Superior temporal gyrus (tissue), 1 donor: ENCODE data around the gene NEK11.
A peak's percentile ranks its signal among the peaks of the same experiment; 100 is the strongest.

Experiments
- DNase-seq: peaks from one replicate; pipeline ENCODE4 v3.0.0-alpha.2; 2016; ENCODE audit errors: extremely low spot score

Gene NEK11

GRCh38 chr3:131140891-131141290 is 114.2 kb downstream of the NEK11 start:
- no peak for DNase-seq

GRCh38 chr3:131141770-131142169 is 115.1 kb downstream of the NEK11 start:
- DNase-seq: no peak

- peak; percentile 62 for DNase-seq
Observed at GRCh38 chr3:131142580-131142979, 115.9 kb downstream of the NEK11 start.

GRCh38 chr3:131143802-131144201 is 117.1 kb downstream of the NEK11 start:
- DNase-seq: no peak

GRCh38 chr3:131147534-131147933 is 120.9 kb downstream of the NEK11 start:
- DNase-seq: no peak

GRCh38 chr3:131158434-131158833 is 131.8 kb downstream of the NEK11 start:
- no peak for DNase-seq

- no peak for DNase-seq
Observed at GRCh38 chr3:131162516-131162915, 135.8 kb downstream of the NEK11 start.

GRCh38 chr3:131167867-131168266 is 141.2 kb downstream of the NEK11 start:
- no peak for DNase-seq

GRCh38 chr3:131169331-131169730 is 142.7 kb downstream of the NEK11 start:
- no peak for DNase-seq

GRCh38 chr3:131172502-131173200 is 146.0 kb downstream of the NEK11 start:
- DNase-seq: no peak

GRCh38 chr3:131174752-131175151 is 148.1 kb downstream of the NEK11 start:
- DNase-seq: no peak

GRCh38 chr3:131178710-131179375 is 152.2 kb downstream of the NEK11 start:
- no peak for DNase-seq

- no peak for DNase-seq
Observed at GRCh38 chr3:131192701-131193100, 166.0 kb downstream of the NEK11 start.

GRCh38 chr3:131193641-131194238 is 167.1 kb downstream of the NEK11 start:
- DNase-seq: no peak

GRCh38 chr3:131194816-131195215 is 168.1 kb downstream of the NEK11 start:
- no peak for DNase-seq

GRCh38 chr3:131200636-131201199 is 174.0 kb downstream of the NEK11 start:
- no peak for DNase-seq

GRCh38 chr3:131216330-131216729 is 189.7 kb downstream of the NEK11 start:
- no peak for DNase-seq

GRCh38 chr3:131216801-131217200 is 190.1 kb downstream of the NEK11 start:
- DNase-seq: no peak

GRCh38 chr3:131217296-131217741 is 190.6 kb downstream of the NEK11 start:
- DNase-seq: no peak

GRCh38 chr3:131218196-131218595 is 191.5 kb downstream of the NEK11 start:
- no peak for DNase-seq

GRCh38 chr3:131221731-131222130 is 195.1 kb downstream of the NEK11 start:
- no peak for DNase-seq

GRCh38 chr3:131222599-131222998 is 195.9 kb downstream of the NEK11 start:
- DNase-seq: no peak
